GM21529 (cell line): Measurements from ENCODE around the gene DLL4.
"Not testable (repeated sequence)": the region's sequence is repeated elsewhere in the genome, so short reads cannot be mapped to it uniquely, and the experiment has no call there.

Source experiments
- ATAC-seq: cut with Tn5 transposase; IDR thresholded peaks from one replicate; pipeline ENCODE4 v1.9.1; 2021; ENCODE audit not compliant: unreplicated experiment

Gene DLL4

GRCh38 chr15:40958146-40958545, 29.0 kb downstream of the DLL4 start:
- ATAC-seq: no peak

GRCh38 chr15:40958723-40959122, 29.6 kb downstream of the DLL4 start:
- ATAC-seq: no peak

- no peak for ATAC-seq
Observed at GRCh38 chr15:40959331-40960141, 30.4 kb downstream of the DLL4 start.

GRCh38 chr15:40960151-40960885, 31.2 kb downstream of the DLL4 start:
- ATAC-seq: no peak

- ATAC-seq: no peak
Observed at GRCh38 chr15:40960925-40961324, 31.8 kb downstream of the DLL4 start.

GRCh38 chr15:40961740-40962139, 32.6 kb downstream of the DLL4 start:
- ATAC-seq: not testable (repeated sequence)

GRCh38 chr15:40962317-40962716, 33.2 kb downstream of the DLL4 start:
- ATAC-seq: not testable (repeated sequence)

- ATAC-seq: no peak
Observed at GRCh38 chr15:40963201-40963600, 34.1 kb downstream of the DLL4 start.

GRCh38 chr15:40964006-40964405, 34.9 kb downstream of the DLL4 start:
- ATAC-seq: no peak

- no peak for ATAC-seq
Observed at GRCh38 chr15:40964634-40965033, 35.5 kb downstream of the DLL4 start.

GRCh38 chr15:40968290-40969085, 39.3 kb downstream of the DLL4 start:
- ATAC-seq: no peak

- ATAC-seq: no peak
Observed at GRCh38 chr15:40969363-40969762, 40.2 kb downstream of the DLL4 start.

- ATAC-seq: no peak
Observed at GRCh38 chr15:40974879-40975278, 45.7 kb downstream of the DLL4 start.

- no peak for ATAC-seq
Observed at GRCh38 chr15:40976819-40977218, 47.7 kb downstream of the DLL4 start.

GRCh38 chr15:40978141-40978540, 49.0 kb downstream of the DLL4 start:
- no peak for ATAC-seq

- no peak for ATAC-seq
Observed at GRCh38 chr15:40978562-40978961, 49.4 kb downstream of the DLL4 start.

GRCh38 chr15:40981186-40981585, 52.0 kb downstream of the DLL4 start:
- no peak for ATAC-seq

GRCh38 chr15:40982855-40983254, 53.7 kb downstream of the DLL4 start:
- no peak for ATAC-seq

GRCh38 chr15:40984406-40984805, 55.3 kb downstream of the DLL4 start:
- no peak for ATAC-seq

- no peak for ATAC-seq
Observed at GRCh38 chr15:40984964-40985363, 55.8 kb downstream of the DLL4 start.

- ATAC-seq: no peak
Observed at GRCh38 chr15:40985541-40986330, 56.6 kb downstream of the DLL4 start.
